Trophoblast cell (in vitro differentiated cells and primary cell): ENCODE results near the gene RGS10.

Experiments used
- DNase-seq, 2 donors: peaks; one replicate each; pipeline ENCODE4 v3.0.0-alpha.2; 2016
- H2AFZ ChIP-seq: 2 replicates; pipeline ENCODE4 v1.6.1; 2013; ENCODE audit warnings: low read length, moderate library complexity, mild to moderate bottlenecking; ENCODE audit not compliant: insufficient read depth, poor library complexity
- H2AK5ac ChIP-seq: 2 replicates; pipeline ENCODE4 v1.6.1; 2013; ENCODE audit warnings: mild to moderate bottlenecking, low read length
- H2BK120ac ChIP-seq: 2 replicates; pipeline ENCODE4 v1.6.1; 2013; ENCODE audit warnings: low read length, mild to moderate bottlenecking, moderate library complexity; ENCODE audit not compliant: insufficient read depth, poor library complexity
- H2BK12ac ChIP-seq: 2 replicates; pipeline ENCODE4 v1.6.1; 2013; ENCODE audit warnings: mild to moderate bottlenecking, low read length, moderate library complexity
- H2BK5ac ChIP-seq: 2 replicates; pipeline ENCODE4 v1.6.1; 2013; ENCODE audit warnings: low read length, low read depth, moderate library complexity, mild to moderate bottlenecking; ENCODE audit not compliant: poor library complexity
- H3K14ac ChIP-seq: 2 replicates; pipeline ENCODE4 v1.6.1; 2013; ENCODE audit warnings: mild to moderate bottlenecking, low read length
- H3K18ac ChIP-seq: 2 replicates; pipeline ENCODE4 v1.6.1; 2013; ENCODE audit warnings: mild to moderate bottlenecking, low read length
- H3K23ac ChIP-seq: 2 replicates; pipeline ENCODE4 v1.6.1; 2013; ENCODE audit warnings: low read length
- H3K27ac ChIP-seq: 2 replicates; pipeline ENCODE4 v1.5.1; 2013; ENCODE audit warnings: low read depth, mild to moderate bottlenecking, inconsistent platforms, low read length, moderate library complexity
- H3K27me3 ChIP-seq: 2 replicates; pipeline ENCODE4 v1.6.1; 2013; ENCODE audit warnings: inconsistent platforms, mild to moderate bottlenecking, low read length, moderate library complexity; ENCODE audit not compliant: insufficient read depth
- H3K36me3 ChIP-seq, 2 experiments: 1 replicate in 1 of 2; 2 replicates in 1 of 2; pipeline ENCODE4 v1.6.1; 2013; ENCODE audit warnings: low read length in 2 of 2, mild to moderate bottlenecking in 2 of 2, moderate library complexity in 1 of 2; ENCODE audit not compliant: insufficient read depth in 2 of 2, control insufficient read depth in 1 of 2
- H3K4ac ChIP-seq: 2 replicates; pipeline ENCODE4 v1.6.1; 2013; ENCODE audit warnings: low read depth, mild to moderate bottlenecking, low read length, moderate library complexity
- H3K4me1 ChIP-seq, 2 experiments: 1 replicate in 1 of 2; 2 replicates in 1 of 2; pipeline ENCODE4 v1.6.1; 2013; ENCODE audit warnings: low read length in 2 of 2, mild to moderate bottlenecking in 2 of 2, moderate library complexity in 1 of 2; ENCODE audit not compliant: insufficient read depth in 2 of 2, control insufficient read depth in 1 of 2
- H3K4me2 ChIP-seq: 2 replicates; pipeline ENCODE4 v1.6.1; 2013; ENCODE audit warnings: inconsistent platforms, mild to moderate bottlenecking, low read length, moderate library complexity
- H3K4me3 ChIP-seq: 2 replicates; pipeline ENCODE4 v1.5.1; 2013; ENCODE audit warnings: mild to moderate bottlenecking, low read depth, low read length, inconsistent platforms
- H3K79me1 ChIP-seq: one replicate; pipeline ENCODE4 v1.6.1; 2013; ENCODE audit warnings: low read length
- H3K79me2 ChIP-seq: 2 replicates; pipeline ENCODE4 v1.6.1; 2013; ENCODE audit warnings: low read length, mild to moderate bottlenecking; ENCODE audit not compliant: control insufficient read depth, insufficient read depth, poor library complexity
- H3K9ac ChIP-seq: 2 replicates; pipeline ENCODE4 v1.6.1; 2013; ENCODE audit warnings: mild to moderate bottlenecking, low read length
- H3K9me3 ChIP-seq: 2 replicates; pipeline ENCODE4 v1.6.1; 2013; ENCODE audit warnings: low read depth, mild to moderate bottlenecking, control low read depth, inconsistent platforms, low read length; ENCODE audit not compliant: insufficient read depth
- H4K12ac ChIP-seq: 2 replicates; pipeline ENCODE4 v1.6.1; 2013; ENCODE audit warnings: low read depth, mild to moderate bottlenecking, low read length, moderate library complexity
- H4K8ac ChIP-seq: 2 replicates; pipeline ENCODE4 v1.6.1; 2013; ENCODE audit warnings: low read depth, mild to moderate bottlenecking, low read length, moderate library complexity
- H4K91ac ChIP-seq: one replicate; pipeline ENCODE4 v1.6.1; 2013; ENCODE audit warnings: low read depth, mild to moderate bottlenecking, low read length, moderate library complexity
- WGBS: extraction: QIAGEN DNeasy Blood & Tissue Kit; methylation state at CpG from one replicate; pipeline ENCODE4 v1.1.7; 2013; ENCODE audit warnings: missing lambda C conversion rate; ENCODE audit not compliant: insufficient read length, insufficient coverage; ENCODE audit errors: extremely low coverage; 5-methylcytosine and 5-hydroxymethylcytosine counted together

RGS10 gene

DNA sequence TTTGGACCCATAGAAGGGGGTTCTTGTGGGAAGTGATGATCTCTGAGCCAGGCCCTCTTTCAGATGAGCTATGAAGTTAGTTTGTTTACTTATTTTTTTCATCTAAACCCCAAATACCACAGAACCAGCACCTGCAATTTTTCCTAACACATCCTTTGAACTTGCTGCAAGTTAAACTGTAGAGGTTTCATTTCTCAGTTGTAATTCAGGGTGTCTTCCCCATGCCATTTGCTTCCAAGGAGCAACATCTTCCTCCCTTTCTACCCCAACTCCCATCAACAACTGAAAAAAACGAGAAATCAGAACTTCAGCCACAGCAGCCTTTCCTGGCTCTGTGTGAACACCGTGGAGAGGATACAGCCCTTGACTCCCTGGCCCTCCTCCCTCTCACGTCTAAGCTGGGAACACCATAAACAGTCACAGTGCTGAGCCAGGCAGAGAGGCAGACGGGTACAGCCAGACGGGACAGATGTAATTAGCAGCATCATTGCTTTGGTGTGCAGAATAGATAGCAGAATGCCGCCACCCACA is 63.6 kb downstream of the RGS10 start:
- no CpG with 5 or more reads among the region's 6 CpGs for WGBS
- no peak overlapping the region for H2BK12ac ChIP-seq

DNA sequence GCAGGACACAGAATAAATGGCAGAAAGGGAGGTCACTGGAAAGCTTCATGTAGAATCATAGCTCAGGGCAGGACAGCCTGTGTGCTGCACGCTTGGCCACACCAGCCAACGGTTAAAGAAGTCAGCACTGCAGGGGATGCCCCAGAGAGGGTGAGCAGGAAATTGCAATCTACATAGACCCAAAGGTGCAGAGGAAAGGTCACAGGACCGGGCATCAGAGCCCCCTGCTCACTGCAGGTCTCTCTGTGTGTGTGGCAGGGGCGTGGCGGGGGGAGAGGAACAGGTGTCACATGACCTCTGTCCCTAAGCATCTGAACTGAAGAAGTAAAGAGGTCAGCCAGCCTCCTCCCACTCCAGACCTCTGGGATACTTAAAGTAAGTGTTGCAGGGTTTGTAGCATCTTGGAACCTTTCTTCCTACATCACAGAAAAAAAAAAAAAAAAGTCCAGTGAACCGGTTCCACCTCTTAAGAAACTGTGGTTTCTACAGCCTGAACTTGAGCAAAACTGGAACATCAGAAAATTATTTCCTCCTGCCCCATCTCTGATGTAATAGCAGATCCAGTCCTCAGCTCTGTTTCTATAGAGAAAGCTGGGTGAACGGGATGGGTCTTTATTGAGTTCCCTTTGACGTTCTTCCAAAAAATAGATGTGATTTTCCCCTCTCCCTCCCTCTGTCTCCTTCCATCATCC is 64.3 kb downstream of the RGS10 start:
- no peak for DNase-seq
- no peak overlapping the region for H2BK120ac ChIP-seq
- no peak overlapping the region for H4K91ac ChIP-seq
- WGBS, result no CpG with 5 or more reads among the region's 8 CpGs
- H2AFZ ChIP-seq, result no peak overlapping the region
- H3K18ac ChIP-seq, result no peak overlapping the region
- no peak overlapping the region for H3K4me2 ChIP-seq
- no peak overlapping the region for H3K9ac ChIP-seq
- H3K27me3 ChIP-seq, result peaks cover 3% of the 10 kb centered on the region
- H2BK12ac ChIP-seq, result no peak overlapping the region
- no peaks in the 10 kb centered on the region for H3K79me1 ChIP-seq
- no peak overlapping the region for H3K4ac ChIP-seq
- no peak overlapping the region for H3K4me3 ChIP-seq
- no peak overlapping the region for H3K14ac ChIP-seq
- no peak overlapping the region for H3K27ac ChIP-seq
- no peaks in the 10 kb centered on the region for H3K36me3 ChIP-seq
- H3K23ac ChIP-seq, result no peak overlapping the region
- no peak overlapping the region for H2AK5ac ChIP-seq
- no peak overlapping the region for H4K12ac ChIP-seq
- peaks cover 5% of the 10 kb centered on the region for H3K9me3 ChIP-seq
- no peak overlapping the region for H4K8ac ChIP-seq
- H3K4me1 ChIP-seq, result no peaks in the 10 kb centered on the region
- no peaks in the 10 kb centered on the region for H3K79me2 ChIP-seq
- H2BK5ac ChIP-seq, result no peak overlapping the region

More for the DNA sequence above, 63.6 kb downstream of the RGS10 start:
- Histone ChIP-seq H3K4me3 (no peak overlapping the region), H3K9me3 (peaks cover 3% of the 10 kb centered on the region), H3K36me3 (no peaks in the 10 kb centered on the region), H3K79me2 (no peaks in the 10 kb centered on the region), H2AFZ (no peak overlapping the region), H2BK5ac (no peak overlapping the region), H3K23ac (no peak overlapping the region), H4K12ac (no peak overlapping the region), H3K27ac (no peak overlapping the region), H3K14ac (no peak overlapping the region), H2BK120ac (no peak overlapping the region), H3K18ac (no peak overlapping the region), H2AK5ac (no peak overlapping the region), H4K91ac (no peak overlapping the region), H3K27me3 (peaks cover 3% of the 10 kb centered on the region), H3K4ac (no peak overlapping the region), H3K4me1 (no peaks in the 10 kb centered on the region), H3K79me1 (no peaks in the 10 kb centered on the region), H4K8ac (no peak overlapping the region), H3K4me2 (no peak overlapping the region), H3K9ac (no peak overlapping the region)
- no peak for DNase-seq

DNA sequence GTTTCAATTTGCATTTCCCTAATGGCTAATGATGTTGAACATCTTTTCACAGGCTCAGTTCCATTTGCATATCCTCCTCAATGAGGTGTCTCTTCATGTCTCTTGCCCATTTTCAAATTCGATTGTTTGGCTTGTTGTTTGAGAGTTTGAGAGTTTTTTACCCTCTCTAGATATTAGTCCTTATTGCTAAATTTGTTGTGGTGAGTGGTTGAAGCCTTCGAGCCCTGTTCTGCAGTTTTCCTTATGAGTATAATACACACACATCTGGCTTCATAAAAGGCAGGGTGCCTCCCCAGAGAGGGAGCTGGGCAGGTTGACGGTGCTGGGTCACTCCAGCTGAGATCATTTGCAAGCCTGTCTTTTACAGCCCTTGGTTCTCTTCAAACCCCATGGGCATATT is 65.1 kb downstream of the RGS10 start:
- no peak overlapping the region for H3K23ac ChIP-seq
- peaks cover 6% of the 10 kb centered on the region for H3K9me3 ChIP-seq
- no peak overlapping the region for H2AK5ac ChIP-seq
- H2BK120ac ChIP-seq, result no peak overlapping the region
- H3K4me2 ChIP-seq, result no peak overlapping the region
- peaks cover 3% of the 10 kb centered on the region for H3K27me3 ChIP-seq
- H3K14ac ChIP-seq, result no peak overlapping the region
- no peaks in the 10 kb centered on the region for H3K36me3 ChIP-seq
- H2AFZ ChIP-seq, result no peak overlapping the region
- H3K9ac ChIP-seq, result no peak overlapping the region
- H4K12ac ChIP-seq, result no peak overlapping the region
- H3K4me1 ChIP-seq, result no peaks in the 10 kb centered on the region
- H4K91ac ChIP-seq, result no peak overlapping the region
- no peaks in the 10 kb centered on the region for H3K79me1 ChIP-seq
- no peaks in the 10 kb centered on the region for H3K79me2 ChIP-seq
- no peak for DNase-seq
- no peak overlapping the region for H2BK5ac ChIP-seq
- no peak overlapping the region for H3K4me3 ChIP-seq
- no peak overlapping the region for H2BK12ac ChIP-seq
- no peak overlapping the region for H3K27ac ChIP-seq
- no peak overlapping the region for H3K4ac ChIP-seq
- H3K18ac ChIP-seq, result no peak overlapping the region
- H4K8ac ChIP-seq, result no peak overlapping the region
- no CpG with 5 or more reads among the region's 3 CpGs for WGBS

DNA sequence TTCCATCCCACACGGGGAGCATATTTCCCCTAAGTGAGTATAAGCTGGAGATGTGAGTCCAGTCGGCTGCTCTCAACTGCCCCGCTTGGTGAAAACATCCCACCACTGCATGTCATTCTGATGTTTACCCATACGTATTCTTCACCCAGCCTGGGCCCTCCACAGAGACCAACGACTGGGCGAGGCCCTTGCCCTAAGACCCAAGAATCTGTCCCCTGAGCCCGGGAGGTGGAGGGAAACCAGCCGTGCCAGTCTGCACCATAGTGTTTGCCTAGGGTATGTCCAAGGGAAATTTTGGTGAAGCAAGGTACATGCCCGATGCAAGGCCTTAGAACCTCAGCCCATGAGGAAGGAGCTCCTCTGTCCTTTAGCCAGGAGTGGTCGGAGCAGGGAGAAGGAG is 67.9 kb downstream of the RGS10 start:
- Histone ChIP-seq H4K91ac (no peak overlapping the region), H2BK12ac (no peak overlapping the region), H3K79me2 (no peaks in the 10 kb centered on the region), H3K23ac (no peak overlapping the region), H3K4me1 (no peaks in the 10 kb centered on the region), H2AFZ (no peak overlapping the region), H3K27me3 (peaks cover 3% of the 10 kb centered on the region), H4K8ac (no peak overlapping the region), H3K9ac (no peak overlapping the region), H3K79me1 (no peaks in the 10 kb centered on the region), H3K36me3 (no peaks in the 10 kb centered on the region), H2BK5ac (no peak overlapping the region), H3K9me3 (peaks cover 6% of the 10 kb centered on the region), H3K27ac (no peak overlapping the region), H3K4me2 (no peak overlapping the region), H4K12ac (no peak overlapping the region), H2AK5ac (no peak overlapping the region), H3K4me3 (no peak overlapping the region), H2BK120ac (no peak overlapping the region), H3K4ac (no peak overlapping the region), H3K18ac (no peak overlapping the region), H3K14ac (no peak overlapping the region)
- no peak for DNase-seq
- WGBS, result no CpG with 5 or more reads among the region's 10 CpGs
